GM12801 (cell line): ENCODE data around the gene SLC16A5.
A peak's percentile ranks its signal among the peaks of the same experiment; 100 is the strongest.

Experiments used
- TF ChIP-seq, protein P1 (sequence below): IDR thresholded peaks from one replicate; pipeline ENCODE4 v1.5.1; 2011; ENCODE audit warnings: control low read depth; ENCODE audit not compliant: insufficient read length; ENCODE audit errors: extremely low read depth

The SLC16A5 gene

DNA sequence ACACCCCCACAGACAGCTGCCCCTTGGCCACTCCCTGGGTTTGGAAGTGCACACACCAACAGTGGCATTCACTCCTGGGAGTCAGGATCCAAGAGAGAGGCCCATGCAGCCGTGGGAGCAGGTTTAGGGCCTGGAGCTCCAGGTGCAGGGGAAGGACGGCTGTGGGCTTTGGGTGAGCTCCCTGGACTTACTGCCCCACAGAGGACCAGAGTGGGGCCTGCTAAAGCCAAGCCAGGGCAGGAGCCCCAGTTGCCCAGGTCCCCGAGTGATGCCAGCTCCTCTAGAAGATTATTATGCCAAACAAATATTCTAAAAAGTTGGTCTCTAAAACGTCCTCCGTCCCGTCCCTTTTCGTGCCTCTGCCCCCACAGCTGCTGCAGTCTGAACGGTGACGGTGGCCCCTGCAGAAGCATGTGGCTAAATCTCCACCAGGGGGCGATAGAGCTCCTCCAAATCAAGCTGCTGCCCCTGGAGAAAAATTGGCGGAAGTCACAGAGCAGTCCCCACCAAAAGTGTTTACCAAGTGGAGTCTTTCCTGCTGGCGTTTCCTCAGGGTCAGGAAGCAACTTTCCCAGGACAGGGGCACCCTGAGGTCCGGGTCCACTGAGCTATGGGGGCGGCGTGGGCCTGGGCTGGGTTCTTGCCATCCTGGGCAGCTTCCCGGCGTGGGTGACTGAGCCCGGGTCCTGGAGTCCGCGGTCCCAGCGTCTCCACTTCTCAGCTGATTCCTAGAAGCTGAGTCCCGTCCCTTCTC is 26.2 kb downstream of the SLC16A5 start:
- TF ChIP-seq, protein P1, sequence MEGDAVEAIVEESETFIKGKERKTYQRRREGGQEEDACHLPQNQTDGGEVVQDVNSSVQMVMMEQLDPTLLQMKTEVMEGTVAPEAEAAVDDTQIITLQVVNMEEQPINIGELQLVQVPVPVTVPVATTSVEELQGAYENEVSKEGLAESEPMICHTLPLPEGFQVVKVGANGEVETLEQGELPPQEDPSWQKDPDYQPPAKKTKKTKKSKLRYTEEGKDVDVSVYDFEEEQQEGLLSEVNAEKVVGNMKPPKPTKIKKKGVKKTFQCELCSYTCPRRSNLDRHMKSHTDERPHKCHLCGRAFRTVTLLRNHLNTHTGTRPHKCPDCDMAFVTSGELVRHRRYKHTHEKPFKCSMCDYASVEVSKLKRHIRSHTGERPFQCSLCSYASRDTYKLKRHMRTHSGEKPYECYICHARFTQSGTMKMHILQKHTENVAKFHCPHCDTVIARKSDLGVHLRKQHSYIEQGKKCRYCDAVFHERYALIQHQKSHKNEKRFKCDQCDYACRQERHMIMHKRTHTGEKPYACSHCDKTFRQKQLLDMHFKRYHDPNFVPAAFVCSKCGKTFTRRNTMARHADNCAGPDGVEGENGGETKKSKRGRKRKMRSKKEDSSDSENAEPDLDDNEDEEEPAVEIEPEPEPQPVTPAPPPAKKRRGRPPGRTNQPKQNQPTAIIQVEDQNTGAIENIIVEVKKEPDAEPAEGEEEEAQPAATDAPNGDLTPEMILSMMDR, result peak; percentile 67

DNA sequence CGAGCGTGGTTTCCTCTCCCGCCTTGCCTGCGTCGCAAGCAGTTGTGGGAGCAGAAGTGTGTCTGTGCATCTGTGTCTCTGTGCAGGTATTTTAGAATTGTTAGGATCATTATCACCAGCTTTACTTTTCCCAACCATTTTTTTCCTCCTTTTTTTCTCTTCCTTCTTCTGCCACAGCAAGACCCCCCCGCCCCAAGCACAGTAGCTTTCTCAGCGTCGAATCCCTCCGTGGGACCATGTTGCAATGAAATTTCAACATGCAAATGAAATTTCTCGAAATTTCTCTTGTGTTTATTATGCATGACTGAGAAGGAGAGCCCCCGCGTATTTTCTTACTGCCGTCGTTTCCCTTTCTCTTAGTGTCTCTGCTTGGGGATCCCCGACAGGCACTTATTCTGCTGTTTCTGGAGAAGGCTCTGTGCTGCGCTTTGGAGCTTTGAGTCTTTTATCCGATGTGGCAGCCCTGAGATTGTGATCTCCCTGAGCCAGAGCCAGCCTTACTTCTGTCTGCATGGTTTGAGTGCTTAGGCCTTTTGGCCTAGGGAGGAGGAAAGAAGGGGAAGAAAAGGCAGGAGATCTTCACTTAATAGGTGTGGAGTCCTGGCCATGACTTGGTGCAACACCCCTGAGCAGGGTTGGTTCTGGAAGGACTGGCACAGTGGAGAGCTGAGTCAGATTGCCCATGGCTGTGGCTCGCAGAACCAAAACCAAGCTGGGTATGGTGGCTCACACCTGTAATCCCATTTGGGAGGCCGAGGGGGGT is 27.0 kb downstream of the SLC16A5 start:
- TF ChIP-seq, protein P1, result no peak

DNA sequence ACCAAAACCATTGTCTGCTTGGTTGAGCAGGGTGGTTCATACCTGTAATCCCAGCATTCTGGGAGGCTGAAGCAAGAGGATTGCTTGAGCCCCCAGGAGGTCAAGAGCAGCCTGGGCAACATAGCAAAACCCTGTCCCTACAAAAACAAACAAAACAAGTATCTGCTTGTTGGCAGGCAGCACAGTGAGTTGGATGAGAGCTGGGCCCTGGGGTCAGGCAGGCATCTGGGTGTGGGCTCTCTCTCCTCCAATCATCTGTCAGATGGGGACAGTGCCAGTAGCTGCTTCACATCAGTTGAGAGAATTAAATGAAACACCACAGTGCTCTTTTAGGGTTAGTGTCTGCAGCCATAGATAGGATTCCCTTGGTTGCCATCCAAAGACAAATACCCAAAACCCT is 27.8 kb downstream of the SLC16A5 start:
- TF ChIP-seq, protein P1, result no peak

DNA sequence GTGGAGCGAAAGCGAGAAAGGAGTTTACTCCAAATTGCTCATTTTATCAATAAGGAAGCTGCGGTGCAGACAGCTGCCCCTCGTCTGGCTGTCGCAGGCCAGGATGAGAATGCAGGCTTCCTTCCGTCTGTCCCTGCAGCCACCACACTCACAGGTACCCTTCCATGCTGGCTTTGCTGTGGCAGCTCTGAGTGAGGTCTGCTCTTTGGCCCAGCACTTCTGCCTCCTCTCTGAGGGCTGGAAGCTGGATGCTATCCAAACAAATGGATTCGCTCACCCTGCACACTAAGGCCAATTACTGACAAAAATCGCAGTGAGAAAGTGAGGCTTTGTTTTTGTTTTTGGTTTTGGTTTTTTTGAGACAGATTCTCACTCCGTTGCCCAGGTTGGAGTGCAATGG is 29.0 kb downstream of the SLC16A5 start:
- TF ChIP-seq, protein P1, result no peak

DNA sequence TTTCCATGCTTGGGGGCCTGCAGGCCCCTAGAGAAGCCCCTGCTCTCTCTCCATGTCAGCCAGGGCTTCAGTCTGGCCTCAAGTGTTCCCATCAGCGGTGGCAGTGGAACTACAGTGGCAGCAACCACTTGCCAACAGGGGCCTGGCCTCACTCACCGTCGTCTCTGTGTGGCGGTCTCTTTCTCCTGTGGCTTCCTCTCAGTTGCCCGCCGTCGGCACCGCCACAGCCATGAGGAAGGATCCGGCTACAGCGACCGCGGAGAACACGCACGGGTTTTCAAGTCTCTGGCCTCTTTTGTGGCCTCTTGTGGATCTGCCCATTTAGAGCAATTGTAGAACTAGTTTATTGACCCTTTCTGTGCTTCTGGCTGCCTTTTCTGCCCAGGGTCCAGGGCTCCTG is 30.6 kb downstream of the SLC16A5 start:
- TF ChIP-seq, protein P1, result no peak

DNA sequence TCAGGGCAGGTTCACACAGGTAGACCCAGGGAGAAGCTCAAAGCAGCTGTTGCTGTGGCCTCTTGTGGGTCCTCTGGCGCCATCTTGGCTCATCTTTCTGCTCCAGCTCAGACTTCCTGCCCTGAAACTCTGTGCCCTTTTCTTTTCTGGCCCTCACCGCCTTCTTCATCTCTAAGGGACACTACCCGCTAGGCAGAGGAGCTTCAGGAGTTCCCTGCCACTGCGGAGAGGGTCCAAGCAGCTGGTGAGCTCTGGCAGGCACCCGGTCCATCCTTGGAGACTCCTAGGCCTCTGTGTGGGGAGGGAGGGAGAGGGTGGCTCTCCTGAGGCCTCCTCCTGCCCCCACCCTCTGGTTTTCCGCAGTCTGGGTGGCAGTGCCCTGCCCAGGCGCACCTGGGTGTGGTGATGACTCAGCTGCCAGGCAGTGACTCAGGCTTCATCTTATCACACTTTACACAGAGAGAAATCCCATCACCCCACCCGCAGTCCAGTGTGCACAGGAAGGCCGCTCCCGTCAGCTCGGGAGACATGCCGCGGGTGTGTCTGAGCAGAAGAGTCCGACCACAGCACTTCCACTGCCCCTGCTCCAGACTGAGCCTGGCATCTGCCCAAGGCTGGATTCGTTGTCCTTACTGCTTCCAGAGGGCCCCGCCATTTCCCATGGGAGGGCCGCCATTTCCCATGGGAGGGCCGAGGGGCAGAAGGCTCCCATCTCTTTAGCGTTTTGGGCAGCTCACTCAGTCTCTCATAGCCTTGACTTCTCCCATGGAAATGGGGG is 36.5 kb downstream of the SLC16A5 start:
- TF ChIP-seq, protein P1, result no peak

DNA sequence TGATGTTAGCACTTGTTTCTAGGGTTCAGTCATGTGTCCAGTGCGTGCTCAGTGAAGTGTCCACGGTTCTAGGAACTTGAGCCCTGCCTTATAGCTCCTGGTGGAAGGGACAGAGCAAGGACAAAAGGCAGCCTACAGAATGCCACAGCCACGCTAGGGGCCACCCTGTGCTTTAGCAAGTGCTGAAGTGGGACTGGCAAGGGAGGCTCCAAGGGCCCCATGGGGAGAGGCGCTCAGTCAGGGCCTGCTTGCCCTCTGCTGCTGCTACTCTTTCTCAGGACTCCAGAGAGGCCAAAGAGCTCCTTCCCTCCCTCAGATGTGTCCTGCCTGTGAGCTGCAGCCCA is 37.0 kb downstream of the SLC16A5 start:
- TF ChIP-seq, protein P1, result no peak
